Measurements from ENCODE around the gene ITCH.

GRCh38 chr20:34491932-34492509 lies 128.9 kb downstream of the ITCH start:
- TF ChIP-seq EZH2phosphoT487 (IDR thresholded peaks at IDR 0.05; ENCODE audit: insufficient read depth, low read depth), result no peak
- TF ChIP-seq EZH2 (IDR thresholded peaks at IDR 0.05; ENCODE audit: insufficient read depth, poor library complexity, severe bottlenecking), result no peak
